Stimulated activated memory B cell treated with anti-CD40 and anti-IgM and Interleukin-4, amounts not matched to agents 10 μg/mL and 1 μg/mL and 100 μg/mL, for 72 hours (primary cell): Measurements from ENCODE around the gene GPATCH3.
"Not testable (repeated sequence)": the region's sequence is repeated elsewhere in the genome, so short reads cannot be mapped to it uniquely, and the experiment has no call there.

Experiments used
- ATAC-seq: fragments of 150-1000 bp; cut with Tn5 transposase; 2 replicates; pipeline ENCODE4 v1.10.0; 2021
- H3K27ac Mint-ChIP-seq: one replicate; pipeline ENCODE4 v1.8.0; 2022; ENCODE audit warnings: mild to moderate bottlenecking, mixed read lengths
- H3K27me3 Mint-ChIP-seq: one replicate; pipeline ENCODE4 v1.8.0; 2022; ENCODE audit warnings: mixed read lengths
- H3K36me3 Mint-ChIP-seq: one replicate; pipeline ENCODE4 v1.8.0; 2022; ENCODE audit warnings: mixed read lengths
- H3K4me1 Mint-ChIP-seq: one replicate; pipeline ENCODE4 v1.8.0; 2022; ENCODE audit warnings: mixed read lengths
- H3K4me3 Mint-ChIP-seq: one replicate; pipeline ENCODE4 v1.8.0; 2022; ENCODE audit warnings: mild to moderate bottlenecking, moderate library complexity, mixed read lengths
- H3K9me3 Mint-ChIP-seq: one replicate; pipeline ENCODE4 v1.8.0; 2022; ENCODE audit warnings: mixed read lengths

The GPATCH3 gene

DNA sequence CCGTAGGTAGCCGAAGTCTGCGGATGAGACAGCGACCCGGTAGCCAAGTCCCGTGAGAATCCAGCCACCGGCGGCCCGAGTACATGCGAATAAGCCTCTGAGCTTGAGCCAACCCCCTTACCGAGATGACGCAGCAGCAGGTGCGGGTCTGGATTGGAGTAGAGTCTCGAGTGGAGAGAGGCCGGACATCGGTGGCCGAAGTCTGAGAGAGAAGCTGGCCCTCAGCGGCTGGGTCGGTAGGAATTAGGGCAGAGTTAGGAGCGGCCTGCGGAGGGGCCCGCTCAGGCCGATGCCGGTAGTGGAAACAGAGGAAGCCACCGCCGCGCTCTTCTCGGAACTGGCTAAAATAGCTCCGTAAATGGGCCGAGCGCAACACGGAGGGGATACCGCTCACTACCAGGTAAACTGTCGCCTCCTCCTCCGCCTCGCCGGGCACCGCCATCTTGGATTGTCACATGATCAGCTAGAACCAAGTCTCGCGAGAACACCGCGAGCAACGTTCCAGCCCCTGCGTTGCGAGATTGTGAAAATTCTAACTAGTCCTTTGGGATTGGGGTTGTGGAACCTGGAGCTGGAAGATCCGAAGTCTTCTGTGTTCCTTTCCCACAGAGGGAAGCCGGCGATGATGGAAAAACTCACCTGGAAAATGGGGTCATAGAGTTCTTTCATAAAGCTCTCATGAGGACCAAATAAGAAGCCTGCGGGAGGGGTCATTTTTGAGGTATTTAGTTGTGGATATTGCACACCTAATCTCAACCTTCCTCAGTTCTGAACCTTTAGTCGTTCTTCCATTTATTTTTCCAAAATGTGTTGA lies at the start of gene GPATCH3:
GPATCH3 (minus strand) TSS at position 467 of the 814 bp plus-strand sequence; CDS start at position 442, 25 bp downstream.
- Mint-ChIP-seq H3K27me3 (no peaks in the 10 kb centered on the region), H3K4me3 (peak within 1 kb of the TSS; percentile 94), H3K27ac (peak within 1 kb of the TSS; percentile 99), H3K36me3 (peaks cover 16% of the 10 kb centered on the region), H3K9me3 (no peaks in the 10 kb centered on the region), H3K4me1 (peaks cover 26% of the 10 kb centered on the region)
- ATAC-seq: peak; percentile 95

- no peak overlapping the region for H3K27ac Mint-ChIP-seq
- H3K4me3 Mint-ChIP-seq: no peak overlapping the region
- no peaks in the 10 kb centered on the region for H3K9me3 Mint-ChIP-seq
- ATAC-seq: no peak
- H3K4me1 Mint-ChIP-seq: no peaks in the 10 kb centered on the region
- H3K27me3 Mint-ChIP-seq: no peaks in the 10 kb centered on the region
- H3K36me3 Mint-ChIP-seq: peaks cover 38% of the 10 kb centered on the region
These were observed 49.7 kb upstream of the GPATCH3 start for GRCh38 chr1:26949926-26950319.

DNA sequence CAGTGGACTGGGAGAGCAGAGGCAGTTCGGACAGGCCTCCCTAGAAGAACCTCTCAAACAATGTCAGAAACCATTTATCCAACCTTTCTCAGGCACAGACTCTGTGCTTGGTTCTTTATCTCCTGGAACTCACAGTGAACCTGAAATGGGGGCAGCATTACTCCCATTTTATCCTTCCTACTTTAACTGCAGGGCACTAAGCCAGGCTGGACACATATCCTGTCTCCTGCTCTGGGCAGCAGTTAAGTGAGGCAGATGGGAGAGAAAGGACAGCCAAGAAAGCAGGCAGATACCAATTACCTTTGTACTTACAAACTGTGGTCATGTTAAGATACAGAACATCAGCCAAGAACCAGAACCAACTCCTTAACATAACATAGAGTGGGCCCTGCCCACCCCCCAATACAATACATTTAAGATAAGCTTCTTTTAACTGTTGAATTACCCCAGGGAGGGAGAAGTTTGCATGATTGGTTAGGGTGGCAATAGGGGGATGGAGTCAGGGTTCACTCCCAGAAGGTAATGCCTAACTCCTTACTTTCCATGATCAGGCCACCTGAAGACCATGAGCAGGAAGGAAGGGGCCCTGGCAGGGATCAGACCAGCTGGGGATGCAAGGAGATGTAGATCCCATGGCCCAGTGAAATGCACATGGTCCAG lies 49.1 kb upstream of the GPATCH3 start:
- Mint-ChIP-seq H3K4me3 (no peak overlapping the region), H3K4me1 (no peaks in the 10 kb centered on the region), H3K9me3 (no peaks in the 10 kb centered on the region), H3K36me3 (peaks cover 40% of the 10 kb centered on the region), H3K27ac (no peak overlapping the region), H3K27me3 (no peaks in the 10 kb centered on the region)
- ATAC-seq: no peak

GRCh38 chr1:26948725-26949057 lies 48.4 kb upstream of the GPATCH3 start:
- not testable (repeated sequence) for H3K9me3 Mint-ChIP-seq, H3K4me1 Mint-ChIP-seq, H3K27me3 Mint-ChIP-seq, H3K27ac Mint-ChIP-seq, ATAC-seq, H3K4me3 Mint-ChIP-seq
- H3K36me3 Mint-ChIP-seq: peaks cover 40% of the 10 kb centered on the region

DNA sequence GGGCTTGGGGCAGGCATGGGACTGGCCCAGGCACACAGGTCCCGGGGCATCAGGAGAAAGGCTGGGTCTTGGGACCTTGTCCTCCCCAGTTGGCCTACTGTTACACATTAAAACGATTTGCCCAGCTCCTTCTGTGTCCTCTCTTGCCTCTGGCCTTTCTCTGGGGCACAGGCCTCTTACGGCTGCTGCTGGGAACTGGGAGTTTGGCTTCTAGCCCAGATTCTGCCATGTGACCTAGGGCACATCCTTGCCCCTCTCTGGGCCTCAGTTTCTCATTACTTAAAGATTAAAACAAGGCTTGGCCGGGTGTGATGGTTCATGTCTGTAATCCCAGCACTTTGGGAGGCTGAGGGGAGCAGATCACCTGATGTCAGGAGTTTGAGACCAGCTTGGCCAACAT lies 46.0 kb upstream of the GPATCH3 start:
- Mint-ChIP-seq H3K36me3 (peaks cover 43% of the 10 kb centered on the region), H3K27ac (no peak overlapping the region), H3K4me3 (no peak overlapping the region), H3K9me3 (no peaks in the 10 kb centered on the region), H3K4me1 (no peaks in the 10 kb centered on the region), H3K27me3 (no peaks in the 10 kb centered on the region)
- ATAC-seq: no peak

DNA sequence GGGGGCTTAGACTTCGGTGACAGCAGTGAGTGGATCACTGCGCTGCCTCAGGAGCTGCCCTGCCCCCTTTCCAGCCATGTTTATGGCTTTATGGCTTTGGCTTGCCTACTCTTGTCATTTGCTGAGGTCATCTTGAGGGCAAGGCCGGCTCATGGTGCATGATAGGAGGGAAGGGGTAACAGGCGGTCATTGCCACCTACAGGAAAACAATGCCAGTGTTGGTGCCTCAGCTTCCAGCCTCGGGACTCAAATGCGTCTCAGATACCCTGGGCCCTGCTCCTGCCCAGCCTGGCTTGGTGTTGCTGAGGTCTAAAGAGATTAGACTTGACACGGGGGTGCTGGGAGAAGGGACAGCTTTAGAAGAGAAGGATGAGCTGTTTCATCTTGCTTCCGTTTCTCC lies 45.5 kb upstream of the GPATCH3 start:
- Mint-ChIP-seq H3K9me3 (no peaks in the 10 kb centered on the region), H3K27ac (no peak overlapping the region), H3K27me3 (no peaks in the 10 kb centered on the region), H3K36me3 (peaks cover 40% of the 10 kb centered on the region), H3K4me3 (no peak overlapping the region), H3K4me1 (no peaks in the 10 kb centered on the region)
- no peak for ATAC-seq

DNA sequence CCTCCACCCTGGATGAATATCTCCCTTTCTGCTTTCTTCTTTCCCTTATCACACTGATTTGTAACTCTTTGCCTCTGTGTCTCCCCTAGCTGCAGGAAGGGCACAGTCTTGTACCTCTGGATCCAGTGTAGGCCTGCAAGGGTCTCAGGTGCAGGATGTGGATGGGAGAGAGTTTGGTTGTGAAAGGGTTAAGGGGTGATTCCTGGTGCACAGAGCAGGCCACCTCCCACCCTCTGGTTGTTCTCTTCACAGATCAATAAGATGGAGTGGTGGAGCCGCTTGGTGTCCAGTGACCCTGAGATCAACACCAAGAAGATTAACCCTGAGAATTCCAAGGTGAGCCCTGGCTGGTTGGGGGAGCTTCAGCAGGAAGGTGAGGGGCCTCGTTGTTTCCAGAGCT lies 44.9 kb upstream of the GPATCH3 start:
- Mint-ChIP-seq H3K36me3 (peaks cover 37% of the 10 kb centered on the region), H3K27me3 (no peaks in the 10 kb centered on the region)

GRCh38 chr1:26942656-26943055 lies 42.4 kb upstream of the GPATCH3 start:
- Mint-ChIP-seq H3K4me1 (no peaks in the 10 kb centered on the region), H3K36me3 (peaks cover 45% of the 10 kb centered on the region), H3K27ac (no peak overlapping the region), H3K9me3 (no peaks in the 10 kb centered on the region), H3K4me3 (no peak overlapping the region), H3K27me3 (no peaks in the 10 kb centered on the region)
- ATAC-seq: no peak

More for the DNA sequence above, 44.9 kb upstream of the GPATCH3 start:
- ATAC-seq: no peak
- no peak overlapping the region for H3K27ac Mint-ChIP-seq
- no peaks in the 10 kb centered on the region for H3K9me3 Mint-ChIP-seq
- no peak overlapping the region for H3K4me3 Mint-ChIP-seq
- no peaks in the 10 kb centered on the region for H3K4me1 Mint-ChIP-seq

DNA sequence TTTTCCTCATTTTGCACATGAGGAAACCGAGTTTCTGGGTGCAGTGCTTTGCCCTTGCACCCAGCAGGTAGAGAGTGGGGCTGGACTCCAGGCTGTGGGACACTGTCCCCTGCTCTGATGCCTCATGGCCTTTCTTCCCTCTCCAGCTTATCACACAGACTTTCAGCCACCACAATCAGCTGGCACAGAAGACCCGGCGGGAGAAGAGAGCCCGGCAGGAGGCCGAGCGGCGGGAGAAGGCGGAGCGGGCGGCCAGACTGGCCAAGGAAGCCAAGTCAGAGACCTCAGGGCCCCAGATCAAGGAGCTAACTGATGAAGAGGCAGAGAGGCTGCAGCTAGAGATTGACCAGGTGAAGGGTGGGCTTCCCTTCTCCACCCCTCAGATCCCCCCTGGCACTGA lies 41.0 kb upstream of the GPATCH3 start:
- H3K27ac Mint-ChIP-seq: no peak overlapping the region
- no peak overlapping the region for H3K4me3 Mint-ChIP-seq
- peaks cover 43% of the 10 kb centered on the region for H3K36me3 Mint-ChIP-seq
- H3K9me3 Mint-ChIP-seq: no peaks in the 10 kb centered on the region
- no peaks in the 10 kb centered on the region for H3K27me3 Mint-ChIP-seq
- H3K4me1 Mint-ChIP-seq: no peaks in the 10 kb centered on the region
- no peak for ATAC-seq

GRCh38 chr1:26938659-26939025 lies 38.4 kb upstream of the GPATCH3 start:
- Mint-ChIP-seq H3K36me3 (peaks cover 35% of the 10 kb centered on the region), H3K9me3 (no peaks in the 10 kb centered on the region), H3K4me1 (no peaks in the 10 kb centered on the region), H3K27me3 (no peaks in the 10 kb centered on the region), H3K27ac (no peak overlapping the region), H3K4me3 (no peak overlapping the region)
- no peak for ATAC-seq

- H3K36me3 Mint-ChIP-seq: peaks cover 33% of the 10 kb centered on the region
- H3K27ac Mint-ChIP-seq: no peak overlapping the region
- H3K4me1 Mint-ChIP-seq: peaks cover under 1% of the 10 kb centered on the region
- no peaks in the 10 kb centered on the region for H3K27me3 Mint-ChIP-seq
- no peaks in the 10 kb centered on the region for H3K9me3 Mint-ChIP-seq
- no peak overlapping the region for H3K4me3 Mint-ChIP-seq
- ATAC-seq: no peak
These were observed 37.9 kb upstream of the GPATCH3 start for GRCh38 chr1:26938004-26938658.

GRCh38 chr1:26936823-26937222 lies 36.6 kb upstream of the GPATCH3 start:
- no peaks in the 10 kb centered on the region for H3K27me3 Mint-ChIP-seq
- peaks cover 12% of the 10 kb centered on the region for H3K4me1 Mint-ChIP-seq
- no peak overlapping the region for H3K4me3 Mint-ChIP-seq
- H3K27ac Mint-ChIP-seq: no peak overlapping the region
- H3K9me3 Mint-ChIP-seq: no peaks in the 10 kb centered on the region
- no peak for ATAC-seq
- H3K36me3 Mint-ChIP-seq: peaks cover 29% of the 10 kb centered on the region

DNA sequence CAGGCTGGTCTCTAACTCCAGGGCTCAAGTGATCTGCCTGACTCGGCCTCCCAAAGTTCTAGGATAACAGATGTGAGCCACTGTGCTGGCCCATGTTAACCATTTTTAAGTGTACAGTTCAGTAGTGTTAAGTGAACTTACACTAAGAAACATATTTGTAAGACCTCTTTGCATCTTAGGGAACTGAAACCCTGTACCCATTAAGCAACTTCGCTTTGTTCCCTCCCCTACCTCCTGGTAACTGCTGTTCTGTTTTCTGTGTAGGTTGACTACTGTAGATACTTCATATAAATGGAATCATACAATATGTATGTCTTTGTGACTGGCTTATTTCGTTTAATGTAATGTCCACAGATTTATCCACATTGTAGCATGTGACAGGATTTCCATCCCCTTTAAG lies 32.3 kb upstream of the GPATCH3 start:
- H3K36me3 Mint-ChIP-seq: peaks cover 33% of the 10 kb centered on the region

GRCh38 chr1:26923711-26924110 lies 23.4 kb upstream of the GPATCH3 start:
- Mint-ChIP-seq H3K9me3 (no peaks in the 10 kb centered on the region), H3K27ac (no peak overlapping the region), H3K36me3 (peaks cover 22% of the 10 kb centered on the region), H3K4me1 (peaks cover 31% of the 10 kb centered on the region), H3K4me3 (peak overlapping the region; percentile 96), H3K27me3 (no peaks in the 10 kb centered on the region)
- no peak for ATAC-seq

More for the DNA sequence above, 32.3 kb upstream of the GPATCH3 start:
- ATAC-seq: peak; percentile 94
- Mint-ChIP-seq H3K4me1 (peaks cover 12% of the 10 kb centered on the region), H3K9me3 (no peaks in the 10 kb centered on the region), H3K27me3 (no peaks in the 10 kb centered on the region), H3K27ac (peak overlapping the region; percentile 46), H3K4me3 (peak overlapping the region; percentile 26)

GRCh38 chr1:26922901-26923300 lies 22.6 kb upstream of the GPATCH3 start:
- Mint-ChIP-seq H3K4me1 (peaks cover 31% of the 10 kb centered on the region), H3K27me3 (no peaks in the 10 kb centered on the region), H3K9me3 (no peaks in the 10 kb centered on the region)

DNA sequence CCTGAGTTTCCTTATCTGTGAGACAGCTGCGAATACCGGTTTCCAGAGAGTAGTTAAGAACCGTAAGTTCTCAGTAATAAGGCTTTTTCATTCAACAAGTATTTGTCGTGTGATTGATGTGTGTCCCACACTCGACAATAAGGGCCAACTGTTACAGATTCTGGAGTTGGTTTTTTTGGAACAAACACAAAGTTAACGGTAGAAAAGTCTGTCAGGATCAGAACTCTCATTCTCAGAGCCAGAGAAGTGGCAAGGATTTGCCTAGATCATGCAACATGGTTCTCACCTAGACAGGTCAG lies 22.1 kb upstream of the GPATCH3 start:
- Mint-ChIP-seq H3K36me3 (peaks cover 9% of the 10 kb centered on the region), H3K4me1 (peaks cover 31% of the 10 kb centered on the region), H3K27me3 (no peaks in the 10 kb centered on the region), H3K9me3 (no peaks in the 10 kb centered on the region), H3K4me3 (peak overlapping the region; percentile 96), H3K27ac (peak overlapping the region; percentile 87)
- no peak for ATAC-seq

More at GRCh38 chr1:26922901-26923300, 22.6 kb upstream of the GPATCH3 start:
- no peak for ATAC-seq
- Mint-ChIP-seq H3K4me3 (peak overlapping the region; percentile 96), H3K27ac (peak overlapping the region; percentile 87), H3K36me3 (peaks cover 14% of the 10 kb centered on the region)
